ENCODE measurements around the gene MED27. TPM values are rescaled to one million over a fixed set of nuclear protein-coding genes. Genes with fewer than 3 reads are reported as not detected.

The MED27 gene
- total and polyA plus RNA-seq, 10 of the 15 experiments (the other 5 are each of a cell fraction or from before 2014, with no cell fraction given): 20.3 to 50.3 (median 35.5) TPM

- H3K4me2 ChIP-seq (ENCODE audit: control insufficient read depth, insufficient read depth): no peak overlapping the region
- SMC1A ChIA-PET (ENCODE audit: uncharacterized antibody, unreplicated experiment): no interaction called here
- FAIRE-seq (no peak), ATAC-seq (no peak), DNase-seq (ENCODE audit: low read depth, low spot score) (no peak)
- in situ Hi-C loops (cut with MboI) (no loop called here), intact Hi-C loops (cut with micrococcal nuclease; ENCODE audit: unreplicated experiment) (no loop called here)
- H3K4me3 ChIP-seq: no peak overlapping the region
- H3K79me2 ChIP-seq (ENCODE audit: control insufficient read depth, insufficient read depth, low read length): no peaks in the 10 kb centered on the region
- no peaks in the 10 kb centered on the region for H3K4me1 ChIP-seq (ENCODE audit: control insufficient read depth, insufficient read depth, low read length)
- POLR2A ChIA-PET: no interaction called here
- no peaks in the 10 kb centered on the region for H4K20me1 ChIP-seq (ENCODE audit: control insufficient read depth, insufficient read depth)
- H3K27me3 ChIP-seq (replicated peaks in 1 of 2; ENCODE audit: control insufficient read depth in 2 of 2, insufficient read depth in 2 of 2, low read length in 1 of 2): no peaks in the 10 kb centered on the region
- no TSS peak for BruUV-seq (replicated peaks)
- no peak overlapping the region for H3K9ac ChIP-seq (ENCODE audit: control insufficient read depth, insufficient read depth, low read length)
- WGBS (ENCODE audit: insufficient coverage, insufficient replicate concordance, low lambda C conversion rate, missing lambda C conversion rate): 9% methylated on average over 8 of the region's 8 CpGs
- no peak overlapping the region for H3K27ac ChIP-seq (ENCODE audit: control insufficient read depth, insufficient read depth)
- H2AFZ ChIP-seq (ENCODE audit: control insufficient read depth, low read depth, low read length): no peak overlapping the region
- H3K9me3 ChIP-seq (replicated peaks; ENCODE audit: control insufficient read depth, insufficient read depth, low read length): no peaks in the 10 kb centered on the region
- CTCF ChIA-PET: no interaction called here
- RAD21 ChIA-PET (ENCODE audit: unreplicated experiment): no interaction called here
- TF ChIP-seq SMC3 (IDR thresholded peaks at IDR 0.05; ENCODE audit: borderline replicate concordance, low read length) (no peak), BHLHE40 (IDR thresholded peaks at IDR 0.05; ENCODE audit: borderline replicate concordance in 1 of 2, low read depth in 2 of 2, low read length in 1 of 2) (peak; percentile 30 to 70; a peak in 3 of 4 replicates), USF2 (IDR thresholded peaks at IDR 0.05; ENCODE audit: borderline replicate concordance, low read depth, low read length) (no peak)
- H3K36me3 ChIP-seq (ENCODE audit: control insufficient read depth in 2 of 2, insufficient read depth in 2 of 2, low read length in 1 of 2): no peaks in the 10 kb centered on the region; a peak in 2 of 4 replicates
These were observed 225.3 kb downstream of the MED27 start for GRCh38 chr9:131854334-131854733.

- H4K20me1 ChIP-seq (ENCODE audit: control insufficient read depth, insufficient read depth): no peaks in the 10 kb centered on the region
- DNase-seq (ENCODE audit: low read depth, low spot score) (no peak), FAIRE-seq (no peak), ATAC-seq (no peak)
- no TSS peak for BruUV-seq (replicated peaks)
- 60% methylated on average over 7 of the region's 7 CpGs for WGBS (ENCODE audit: insufficient coverage, insufficient replicate concordance, low lambda C conversion rate, missing lambda C conversion rate)
- POLR2A ChIA-PET: no interaction called here
- no peak overlapping the region for H3K9ac ChIP-seq (ENCODE audit: control insufficient read depth, insufficient read depth, low read length)
- no peak overlapping the region for H3K4me2 ChIP-seq (ENCODE audit: control insufficient read depth, insufficient read depth)
- H3K4me1 ChIP-seq (ENCODE audit: control insufficient read depth, insufficient read depth, low read length): no peaks in the 10 kb centered on the region
- CTCF ChIA-PET: no interaction called here
- SMC1A ChIA-PET (ENCODE audit: uncharacterized antibody, unreplicated experiment): no interaction called here
- intact Hi-C loops (cut with micrococcal nuclease; ENCODE audit: unreplicated experiment): no loop called here
- RAD21 ChIA-PET (ENCODE audit: unreplicated experiment): no interaction called here
- no peak overlapping the region for H3K4me3 ChIP-seq
- H3K27me3 ChIP-seq (replicated peaks in 1 of 2; ENCODE audit: control insufficient read depth in 2 of 2, insufficient read depth in 2 of 2, low read length in 1 of 2): no peaks in the 10 kb centered on the region
- no peak overlapping the region for H3K27ac ChIP-seq (ENCODE audit: control insufficient read depth, insufficient read depth)
- no peaks in the 10 kb centered on the region for H3K36me3 ChIP-seq (ENCODE audit: control insufficient read depth in 2 of 2, insufficient read depth in 2 of 2, low read length in 1 of 2)
- no peak overlapping the region for H2AFZ ChIP-seq (ENCODE audit: control insufficient read depth, low read depth, low read length)
- H3K79me2 ChIP-seq (ENCODE audit: control insufficient read depth, insufficient read depth, low read length): no peaks in the 10 kb centered on the region
- in situ Hi-C loops (cut with MboI): no loop called here
- no peaks in the 10 kb centered on the region for H3K9me3 ChIP-seq (replicated peaks; ENCODE audit: control insufficient read depth, insufficient read depth, low read length)
- TF ChIP-seq RELB (IDR thresholded peaks at IDR 0.05; ENCODE audit: low read depth): no peak
- no peak for TF ChIP-seq HCFC1 (IDR thresholded peaks at IDR 0.05; ENCODE audit: low read length)
- TF ChIP-seq IRF4 (IDR thresholded peaks at IDR 0.05; ENCODE audit: low read depth, low read length): no peak
- no peak for TF ChIP-seq TARDBP (IDR thresholded peaks at IDR 0.05; ENCODE audit: borderline replicate concordance)
- TF ChIP-seq RAD51 (IDR thresholded peaks at IDR 0.05): no peak
- no peak for TF ChIP-seq BRCA1 (IDR thresholded peaks at IDR 0.05; ENCODE audit: low read depth, low read length)
- no peak for TF ChIP-seq SUPT20H (IDR thresholded peaks at IDR 0.05; ENCODE audit: borderline replicate concordance, control insufficient read depth, low read depth, low read length)
- TF ChIP-seq SKIL (IDR thresholded peaks at IDR 0.05; ENCODE audit: low read depth, poor library complexity, severe bottlenecking): no peak
These were observed 226.2 kb downstream of the MED27 start for GRCh38 chr9:131853434-131853833.
